Measurements from ENCODE around the gene SNRPF. TPM values are rescaled to one million over a fixed set of nuclear protein-coding genes. Genes with fewer than 3 reads are reported as not detected.
A peak's percentile ranks its signal among the peaks of the same experiment; 100 is the strongest.

Gene SNRPF
- total and polyA plus RNA-seq, 2 experiments from 2014 or later = 10.9 to 54.6 TPM

GRCh38 chr12:95815632-95816212 is 43.0 kb upstream of the SNRPF start:
- TF ChIP-seq EZH2 (IDR thresholded peaks at IDR 0.05; ENCODE audit: borderline replicate concordance) (no peak), CTCF (IDR thresholded peaks at IDR 0.05; ENCODE audit: poor library complexity) (peak; percentile 86)
- no peaks in the 10 kb centered on the region for H3K36me3 ChIP-seq (replicated peaks; ENCODE audit: insufficient read depth, low read depth)
- H3K79me2 ChIP-seq = no peaks in the 10 kb centered on the region
- 64% methylated on average over 5 of the region's 5 CpGs for WGBS (ENCODE audit: low lambda C conversion rate, missing lambda C conversion rate)
- H3K4me1 ChIP-seq (ENCODE audit: insufficient read depth) = no peaks in the 10 kb centered on the region
- H3K27ac ChIP-seq = no peak overlapping the region
- H2AFZ ChIP-seq = no peak overlapping the region
- DNase-seq (ENCODE audit: low spot score) = peak; percentile 26
- no peaks in the 10 kb centered on the region for H3K9me3 ChIP-seq (ENCODE audit: low read depth)
- H3K27me3 ChIP-seq = no peaks in the 10 kb centered on the region
- no peak overlapping the region for H3K4me3 ChIP-seq
- no peaks in the 10 kb centered on the region for H4K20me1 ChIP-seq (ENCODE audit: insufficient read depth, poor library complexity, severe bottlenecking)
- no peak overlapping the region for H3K4me2 ChIP-seq
- no peaks in the 10 kb centered on the region for H3K9me2 ChIP-seq (replicated peaks; ENCODE audit: insufficient read depth)

GRCh38 chr12:95820096-95820703 is 38.6 kb upstream of the SNRPF start:
- H4K20me1 ChIP-seq (ENCODE audit: insufficient read depth, poor library complexity, severe bottlenecking) = no peaks in the 10 kb centered on the region
- no peaks in the 10 kb centered on the region for H3K27me3 ChIP-seq
- no peaks in the 10 kb centered on the region for H3K4me1 ChIP-seq (ENCODE audit: insufficient read depth)
- no peaks in the 10 kb centered on the region for H3K36me3 ChIP-seq (replicated peaks; ENCODE audit: insufficient read depth, low read depth)
- no peaks in the 10 kb centered on the region for H3K79me2 ChIP-seq
- DNase-seq (ENCODE audit: low spot score) = peak; percentile 58
- no peaks in the 10 kb centered on the region for H3K9me3 ChIP-seq (ENCODE audit: low read depth)
- 7% methylated on average over 1 of the region's 1 CpG for WGBS (ENCODE audit: low lambda C conversion rate, missing lambda C conversion rate)
- H3K4me2 ChIP-seq = no peak overlapping the region
- no peaks in the 10 kb centered on the region for H3K9me2 ChIP-seq (replicated peaks; ENCODE audit: insufficient read depth)
- H3K27ac ChIP-seq = no peak overlapping the region
- no peak overlapping the region for H2AFZ ChIP-seq
- TF ChIP-seq EZH2phosphoT487 (IDR thresholded peaks at IDR 0.05; ENCODE audit: low read depth, severe bottlenecking, unreplicated experiment) = no peak
- no peak for TF ChIP-seq EZH2 (IDR thresholded peaks at IDR 0.05; ENCODE audit: borderline replicate concordance)
- TF ChIP-seq CTCF (IDR thresholded peaks at IDR 0.05; ENCODE audit: poor library complexity) = peak; percentile 62
- no peak overlapping the region for H3K4me3 ChIP-seq

- Histone ChIP-seq H3K27me3 (no peaks in the 10 kb centered on the region), H3K4me3 (no peak overlapping the region), H3K4me1 (ENCODE audit: insufficient read depth) (no peaks in the 10 kb centered on the region), H2AFZ (no peak overlapping the region), H4K20me1 (ENCODE audit: insufficient read depth, poor library complexity, severe bottlenecking) (no peaks in the 10 kb centered on the region), H3K4me2 (no peak overlapping the region), H3K27ac (no peak overlapping the region), H3K9me2 (replicated peaks; ENCODE audit: insufficient read depth) (no peaks in the 10 kb centered on the region), H3K36me3 (replicated peaks; ENCODE audit: insufficient read depth, low read depth) (no peaks in the 10 kb centered on the region), H3K9me3 (ENCODE audit: low read depth) (no peaks in the 10 kb centered on the region), H3K79me2 (no peaks in the 10 kb centered on the region)
- no peak for DNase-seq (ENCODE audit: low spot score)
- TF ChIP-seq EZH2 (IDR thresholded peaks at IDR 0.05; ENCODE audit: borderline replicate concordance) (no peak), CTCF (IDR thresholded peaks at IDR 0.05; ENCODE audit: poor library complexity) (no peak), EZH2phosphoT487 (IDR thresholded peaks at IDR 0.05; ENCODE audit: low read depth, severe bottlenecking, unreplicated experiment) (no peak)
Observed at GRCh38 chr12:95829395-95829794, 29.4 kb upstream of the SNRPF start.
